ENCODE results near the gene CACNA1A. TPM values are rescaled to one million over a fixed set of nuclear protein-coding genes. Genes with fewer than 3 reads are reported as not detected.
A peak's percentile ranks its signal among the peaks of the same experiment; 100 is the strongest.
"Not testable (repeated sequence)": the region's sequence is repeated elsewhere in the genome, so short reads cannot be mapped to it uniquely, and the experiment has no call there.

Gene CACNA1A
- polyA plus RNA-seq, 3 donors: 1.8 to 3.6 (median 1.9) TPM

GRCh38 chr19:13198634-13199033, 307.6 kb downstream of the CACNA1A start:
- DNase-seq (ENCODE audit: extremely low read depth in 1 of 11, low read depth in 9 of 11, low spot score in 4 of 11): no peak

- DNase-seq (ENCODE audit: extremely low read depth in 1 of 11, low read depth in 9 of 11, low spot score in 4 of 11): no peak
These were observed 310.6 kb downstream of the CACNA1A start for GRCh38 chr19:13195678-13196077.

- no peak for DNase-seq (ENCODE audit: extremely low read depth in 1 of 11, low read depth in 9 of 11, low spot score in 4 of 11)
These were observed 315.3 kb downstream of the CACNA1A start for GRCh38 chr19:13190781-13191540.

GRCh38 chr19:13189600-13189999, 316.7 kb downstream of the CACNA1A start:
- DNase-seq (ENCODE audit: extremely low read depth in 1 of 11, low read depth in 9 of 11, low spot score in 4 of 11): no peak

GRCh38 chr19:13187419-13187818, 318.9 kb downstream of the CACNA1A start:
- no peak for DNase-seq (ENCODE audit: extremely low read depth in 1 of 11, low read depth in 9 of 11, low spot score in 4 of 11)

- not testable (repeated sequence) for DNase-seq (ENCODE audit: extremely low read depth in 1 of 11, low read depth in 9 of 11, low spot score in 4 of 11)
These were observed 319.6 kb downstream of the CACNA1A start for GRCh38 chr19:13186688-13187087.

GRCh38 chr19:13185763-13186657, 320.3 kb downstream of the CACNA1A start:
- DNase-seq (ENCODE audit: extremely low read depth in 1 of 11, low read depth in 9 of 11, low spot score in 4 of 11): not testable (repeated sequence)

- DNase-seq (ENCODE audit: extremely low read depth in 1 of 11, low read depth in 9 of 11, low spot score in 4 of 11): not testable (repeated sequence)
These were observed 321.4 kb downstream of the CACNA1A start for GRCh38 chr19:13184926-13185325.

GRCh38 chr19:13181747-13182388, 324.4 kb downstream of the CACNA1A start:
- peak in 4 of 11 donors; percentile 33 to 67 (median 62) for DNase-seq (ENCODE audit: extremely low read depth in 1 of 11, low read depth in 9 of 11, low spot score in 4 of 11)

GRCh38 chr19:13178291-13178690, 328.0 kb downstream of the CACNA1A start:
- not testable (repeated sequence) for DNase-seq (ENCODE audit: extremely low read depth in 1 of 11, low read depth in 9 of 11, low spot score in 4 of 11)

GRCh38 chr19:13177584-13177983, 328.7 kb downstream of the CACNA1A start:
- not testable (repeated sequence) for DNase-seq (ENCODE audit: extremely low read depth in 1 of 11, low read depth in 9 of 11, low spot score in 4 of 11)

- DNase-seq (ENCODE audit: extremely low read depth in 1 of 11, low read depth in 9 of 11, low spot score in 4 of 11): no peak
These were observed 329.9 kb downstream of the CACNA1A start for GRCh38 chr19:13176345-13176744.

GRCh38 chr19:13173139-13173737, 333.0 kb downstream of the CACNA1A start:
- DNase-seq (ENCODE audit: extremely low read depth in 1 of 11, low read depth in 9 of 11, low spot score in 4 of 11): no peak

GRCh38 chr19:13172346-13173138, 333.7 kb downstream of the CACNA1A start:
- peak in 1 of 11 donors; percentile 33 for DNase-seq (ENCODE audit: extremely low read depth in 1 of 11, low read depth in 9 of 11, low spot score in 4 of 11)

GRCh38 chr19:13171146-13171545, 335.1 kb downstream of the CACNA1A start:
- no peak for DNase-seq (ENCODE audit: extremely low read depth in 1 of 11, low read depth in 9 of 11, low spot score in 4 of 11)

- no peak for DNase-seq (ENCODE audit: extremely low read depth in 1 of 11, low read depth in 9 of 11, low spot score in 4 of 11)
These were observed 336.5 kb downstream of the CACNA1A start for GRCh38 chr19:13169769-13170168.

GRCh38 chr19:13166151-13166550, 340.1 kb downstream of the CACNA1A start:
- not testable (repeated sequence) for DNase-seq (ENCODE audit: extremely low read depth in 1 of 11, low read depth in 9 of 11, low spot score in 4 of 11)

All from renal cortex interstitium (tissue), 11 donors.